ENCODE results near the gene GPX7.

DNA sequence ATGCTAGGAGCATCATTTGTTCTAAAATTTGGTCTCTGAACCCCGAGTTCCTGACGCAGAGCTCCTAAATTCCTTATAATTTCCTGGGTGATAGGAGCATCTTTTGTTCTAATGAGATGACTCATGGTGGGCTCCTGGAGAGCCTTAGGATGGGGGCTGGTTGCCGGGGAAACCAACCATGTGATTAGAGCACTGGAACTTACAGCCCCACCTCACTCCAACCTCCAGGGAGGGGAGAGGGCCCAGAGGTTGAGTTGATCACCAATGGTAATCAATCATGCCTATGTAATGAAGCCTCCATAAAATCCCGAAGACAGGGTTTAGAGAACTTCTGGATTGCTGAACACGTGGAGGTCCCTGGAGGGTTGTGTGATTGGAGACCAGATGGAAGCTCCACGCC is 38.5 kb downstream of the GPX7 start:
- TF ChIP-seq, protein P1, sequence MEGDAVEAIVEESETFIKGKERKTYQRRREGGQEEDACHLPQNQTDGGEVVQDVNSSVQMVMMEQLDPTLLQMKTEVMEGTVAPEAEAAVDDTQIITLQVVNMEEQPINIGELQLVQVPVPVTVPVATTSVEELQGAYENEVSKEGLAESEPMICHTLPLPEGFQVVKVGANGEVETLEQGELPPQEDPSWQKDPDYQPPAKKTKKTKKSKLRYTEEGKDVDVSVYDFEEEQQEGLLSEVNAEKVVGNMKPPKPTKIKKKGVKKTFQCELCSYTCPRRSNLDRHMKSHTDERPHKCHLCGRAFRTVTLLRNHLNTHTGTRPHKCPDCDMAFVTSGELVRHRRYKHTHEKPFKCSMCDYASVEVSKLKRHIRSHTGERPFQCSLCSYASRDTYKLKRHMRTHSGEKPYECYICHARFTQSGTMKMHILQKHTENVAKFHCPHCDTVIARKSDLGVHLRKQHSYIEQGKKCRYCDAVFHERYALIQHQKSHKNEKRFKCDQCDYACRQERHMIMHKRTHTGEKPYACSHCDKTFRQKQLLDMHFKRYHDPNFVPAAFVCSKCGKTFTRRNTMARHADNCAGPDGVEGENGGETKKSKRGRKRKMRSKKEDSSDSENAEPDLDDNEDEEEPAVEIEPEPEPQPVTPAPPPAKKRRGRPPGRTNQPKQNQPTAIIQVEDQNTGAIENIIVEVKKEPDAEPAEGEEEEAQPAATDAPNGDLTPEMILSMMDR (conservative IDR thresholded peaks at IDR 0.05; ENCODE audit: low read depth, low read length): no peak
- no peak for TF ChIP-seq EZH2 (IDR thresholded peaks at IDR 0.05; ENCODE audit: low read length, unreplicated experiment)
